ENCODE measurements around the gene DUOXA1. TPM values are rescaled to one million over a fixed set of nuclear protein-coding genes. Genes with fewer than 3 reads are reported as not detected.

The DUOXA1 gene
- total RNA-seq, 4 donors from 2014 or later: 0.44 to 1.1 (median 0.51) TPM; not detected in 1

- TF ChIP-seq CTCF (IDR thresholded peaks at IDR 0.05; ENCODE audit: low read depth): no peak
These were observed 14.3 kb downstream of the DUOXA1 start for GRCh38 chr15:45115312-45115820.

DNA sequence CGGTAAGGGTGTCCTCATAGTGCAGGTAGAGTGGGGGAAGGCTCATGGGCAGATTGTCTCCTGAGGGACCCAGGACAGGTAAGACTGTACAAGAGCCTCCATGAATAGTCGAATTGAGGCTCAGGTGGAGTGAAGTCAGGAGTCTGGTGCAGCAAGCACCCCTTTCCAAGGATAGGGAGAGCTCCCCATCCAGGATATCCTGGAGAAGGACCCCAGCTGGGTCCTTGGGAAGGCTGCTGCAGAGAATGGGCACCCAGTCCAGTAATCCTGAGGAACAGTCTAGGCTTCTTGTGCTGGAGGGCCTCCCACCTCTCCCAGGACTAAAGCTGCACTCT lies 15.0 kb downstream of the DUOXA1 start:
- TF ChIP-seq CTCF (IDR thresholded peaks at IDR 0.05; ENCODE audit: low read depth): no peak

DNA sequence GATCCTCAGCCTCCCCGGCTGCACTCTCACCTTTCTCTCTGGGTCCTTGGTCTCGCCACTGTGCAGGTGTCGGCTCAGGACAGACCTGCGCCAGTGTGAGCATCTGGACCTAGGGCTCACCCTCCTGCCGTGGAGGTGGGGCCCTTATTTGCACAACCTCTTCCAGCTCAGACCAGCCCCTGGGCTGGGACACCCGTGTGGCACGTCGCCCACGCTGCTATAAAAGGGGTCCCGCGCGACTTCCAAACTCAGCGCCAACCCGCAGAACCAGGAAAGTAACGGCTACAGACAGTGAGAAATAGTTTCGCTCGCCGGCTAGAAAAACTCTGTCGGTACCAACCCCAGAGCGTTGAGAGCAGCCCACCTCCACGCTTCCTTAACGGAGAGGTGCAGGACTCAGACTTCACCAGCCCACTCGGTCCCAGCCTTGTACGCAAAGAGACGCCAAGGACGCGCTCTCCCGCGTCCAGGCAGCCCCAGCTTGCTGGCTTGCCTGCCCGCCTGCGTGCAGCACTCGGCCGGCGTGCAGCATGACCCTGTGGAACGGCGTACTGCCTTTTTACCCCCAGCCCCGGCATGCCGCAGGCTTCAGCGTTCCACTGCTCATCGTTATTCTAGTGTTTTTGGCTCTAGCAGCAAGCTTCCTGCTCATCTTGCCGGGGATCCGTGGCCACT lies 15.5 kb downstream of the DUOXA1 start, which contains the start of the genes DUOX2 and DUOXA2:
Gene DUOX2 (minus strand): TSS at position 97 of the 675 bp plus-strand sequence. CDS start 761 bp downstream, outside the sequence.
Gene DUOXA2 (plus strand): TSS at position 251 of the 675 bp plus-strand sequence. CDS start 280 bp downstream, at position 531.
- TF ChIP-seq CTCF (IDR thresholded peaks at IDR 0.05; ENCODE audit: low read depth): no peak

- no peak for TF ChIP-seq CTCF (IDR thresholded peaks at IDR 0.05; ENCODE audit: low read depth)
These were observed 16.2 kb downstream of the DUOXA1 start for GRCh38 chr15:45113380-45113990.

GRCh38 chr15:45112591-45113379 lies 16.9 kb downstream of the DUOXA1 start:
- TF ChIP-seq CTCF (IDR thresholded peaks at IDR 0.05; ENCODE audit: low read depth): no peak

GRCh38 chr15:45112143-45112590 lies 17.5 kb downstream of the DUOXA1 start:
- no peak for TF ChIP-seq CTCF (IDR thresholded peaks at IDR 0.05; ENCODE audit: low read depth)
